ENCODE data around the gene EVA1C.

The EVA1C gene

GRCh38 chr21:32410291-32410690 lies 2.2 kb upstream of the EVA1C start:
- peaks cover 16 to 28% of the 10 kb centered on the region in 2 donors for H3K4me1 ChIP-seq (ENCODE audit: control insufficient read depth in 1 of 2, insufficient read depth in 2 of 2, low read length in 2 of 2)
- H3K4me3 ChIP-seq (ENCODE audit: low read depth in 1 of 2, low read length in 2 of 2), result no peak overlapping the region
- H3K27ac ChIP-seq (ENCODE audit: low read depth, low read length), result no peak overlapping the region
- no peaks in the 10 kb centered on the region for H3K9me3 ChIP-seq (ENCODE audit: control insufficient read depth in 1 of 2, low read length in 2 of 2)
- no peaks in the 10 kb centered on the region for H3K27me3 ChIP-seq (ENCODE audit: control insufficient read depth in 1 of 2, insufficient read depth in 2 of 2, low read length in 2 of 2)
- no peaks in the 10 kb centered on the region for H3K36me3 ChIP-seq (ENCODE audit: control insufficient read depth in 1 of 2, insufficient read depth in 2 of 2, low read length in 2 of 2)
- H3K9ac ChIP-seq (ENCODE audit: low read depth in 1 of 2, low read length in 2 of 2), result no peak overlapping the region

GRCh38 chr21:32410916-32411315 lies 1.6 kb upstream of the EVA1C start:
- Histone ChIP-seq H3K4me1 (ENCODE audit: control insufficient read depth in 1 of 2, insufficient read depth in 2 of 2, low read length in 2 of 2) (peaks cover 16 to 28% of the 10 kb centered on the region in 2 donors), H3K9me3 (ENCODE audit: control insufficient read depth in 1 of 2, low read length in 2 of 2) (no peaks in the 10 kb centered on the region), H3K27me3 (ENCODE audit: control insufficient read depth in 1 of 2, insufficient read depth in 2 of 2, low read length in 2 of 2) (no peaks in the 10 kb centered on the region), H3K27ac (ENCODE audit: low read depth, low read length) (no peak overlapping the region), H3K36me3 (ENCODE audit: control insufficient read depth in 1 of 2, insufficient read depth in 2 of 2, low read length in 2 of 2) (no peaks in the 10 kb centered on the region), H3K9ac (ENCODE audit: low read depth in 1 of 2, low read length in 2 of 2) (peak overlapping the region in 1 of 2 donors; percentile 77), H3K4me3 (ENCODE audit: low read depth in 1 of 2, low read length in 2 of 2) (peak overlapping the region in 1 of 2 donors; percentile 81)

GRCh38 chr21:32411350-32412161 lies 950 bp upstream of the EVA1C start:
- Histone ChIP-seq H3K4me3 (ENCODE audit: low read depth in 1 of 2, low read length in 2 of 2) (peak overlapping the region; percentile 81 to 86), H3K9me3 (ENCODE audit: control insufficient read depth in 1 of 2, low read length in 2 of 2) (no peaks in the 10 kb centered on the region), H3K27ac (ENCODE audit: low read depth, low read length) (peak overlapping the region; percentile 88), H3K27me3 (ENCODE audit: control insufficient read depth in 1 of 2, insufficient read depth in 2 of 2, low read length in 2 of 2) (no peaks in the 10 kb centered on the region), H3K4me1 (ENCODE audit: control insufficient read depth in 1 of 2, insufficient read depth in 2 of 2, low read length in 2 of 2) (peaks cover 16 to 25% of the 10 kb centered on the region in 2 donors), H3K9ac (ENCODE audit: low read depth in 1 of 2, low read length in 2 of 2) (peak overlapping the region; percentile 77 to 80), H3K36me3 (ENCODE audit: control insufficient read depth in 1 of 2, insufficient read depth in 2 of 2, low read length in 2 of 2) (no peaks in the 10 kb centered on the region)

GRCh38 chr21:32413015-32413504 lies 554 bp downstream of the EVA1C start:
- Histone ChIP-seq H3K27me3 (ENCODE audit: control insufficient read depth in 1 of 2, insufficient read depth in 2 of 2, low read length in 2 of 2) (no peaks in the 10 kb centered on the region), H3K27ac (ENCODE audit: low read depth, low read length) (peak overlapping the region; percentile 88), H3K36me3 (ENCODE audit: control insufficient read depth in 1 of 2, insufficient read depth in 2 of 2, low read length in 2 of 2) (no peaks in the 10 kb centered on the region), H3K9ac (ENCODE audit: low read depth in 1 of 2, low read length in 2 of 2) (peak overlapping the region; percentile 55 to 80), H3K4me3 (ENCODE audit: low read depth in 1 of 2, low read length in 2 of 2) (peak overlapping the region; percentile 81 to 86), H3K4me1 (ENCODE audit: control insufficient read depth in 1 of 2, insufficient read depth in 2 of 2, low read length in 2 of 2) (peaks cover 16 to 23% of the 10 kb centered on the region in 2 donors), H3K9me3 (ENCODE audit: control insufficient read depth in 1 of 2, low read length in 2 of 2) (no peaks in the 10 kb centered on the region)

- Histone ChIP-seq H3K9ac (ENCODE audit: low read depth in 1 of 2, low read length in 2 of 2) (peak overlapping the region; percentile 55 to 80), H3K4me1 (ENCODE audit: control insufficient read depth in 1 of 2, insufficient read depth in 2 of 2, low read length in 2 of 2) (peaks cover 16 to 23% of the 10 kb centered on the region in 2 donors), H3K9me3 (ENCODE audit: control insufficient read depth in 1 of 2, low read length in 2 of 2) (no peaks in the 10 kb centered on the region), H3K27me3 (ENCODE audit: control insufficient read depth in 1 of 2, insufficient read depth in 2 of 2, low read length in 2 of 2) (no peaks in the 10 kb centered on the region), H3K4me3 (ENCODE audit: low read depth in 1 of 2, low read length in 2 of 2) (peak overlapping the region; percentile 81 to 86), H3K27ac (ENCODE audit: low read depth, low read length) (peak overlapping the region; percentile 53), H3K36me3 (ENCODE audit: control insufficient read depth in 1 of 2, insufficient read depth in 2 of 2, low read length in 2 of 2) (no peaks in the 10 kb centered on the region)
Observed at GRCh38 chr21:32413697-32414578, 1.4 kb downstream of the EVA1C start.

GRCh38 chr21:32414579-32415358 lies 2.3 kb downstream of the EVA1C start:
- no peak overlapping the region for H3K27ac ChIP-seq (ENCODE audit: low read depth, low read length)
- H3K9me3 ChIP-seq (ENCODE audit: control insufficient read depth in 1 of 2, low read length in 2 of 2), result no peaks in the 10 kb centered on the region
- no peak overlapping the region for H3K4me3 ChIP-seq (ENCODE audit: low read depth in 1 of 2, low read length in 2 of 2)
- H3K36me3 ChIP-seq (ENCODE audit: control insufficient read depth in 1 of 2, insufficient read depth in 2 of 2, low read length in 2 of 2), result no peaks in the 10 kb centered on the region
- peaks cover 16 to 23% of the 10 kb centered on the region in 2 donors for H3K4me1 ChIP-seq (ENCODE audit: control insufficient read depth in 1 of 2, insufficient read depth in 2 of 2, low read length in 2 of 2)
- peak overlapping the region in 1 of 2 donors; percentile 16 for H3K9ac ChIP-seq (ENCODE audit: low read depth in 1 of 2, low read length in 2 of 2)
- H3K27me3 ChIP-seq (ENCODE audit: control insufficient read depth in 1 of 2, insufficient read depth in 2 of 2, low read length in 2 of 2), result no peaks in the 10 kb centered on the region

GRCh38 chr21:32415451-32416398 lies 3.2 kb downstream of the EVA1C start:
- H3K4me3 ChIP-seq (ENCODE audit: low read depth in 1 of 2, low read length in 2 of 2), result no peak overlapping the region
- H3K36me3 ChIP-seq (ENCODE audit: control insufficient read depth in 1 of 2, insufficient read depth in 2 of 2, low read length in 2 of 2), result no peaks in the 10 kb centered on the region
- H3K9ac ChIP-seq (ENCODE audit: low read depth in 1 of 2, low read length in 2 of 2), result no peak overlapping the region
- no peaks in the 10 kb centered on the region for H3K27me3 ChIP-seq (ENCODE audit: control insufficient read depth in 1 of 2, insufficient read depth in 2 of 2, low read length in 2 of 2)
- H3K9me3 ChIP-seq (ENCODE audit: control insufficient read depth in 1 of 2, low read length in 2 of 2), result no peaks in the 10 kb centered on the region
- peaks cover 16 to 22% of the 10 kb centered on the region in 2 donors for H3K4me1 ChIP-seq (ENCODE audit: control insufficient read depth in 1 of 2, insufficient read depth in 2 of 2, low read length in 2 of 2)
- H3K27ac ChIP-seq (ENCODE audit: low read depth, low read length), result no peak overlapping the region

GRCh38 chr21:32418146-32418545 lies 5.6 kb downstream of the EVA1C start:
- Histone ChIP-seq H3K27me3 (ENCODE audit: control insufficient read depth in 1 of 2, insufficient read depth in 2 of 2, low read length in 2 of 2) (no peaks in the 10 kb centered on the region), H3K9ac (ENCODE audit: low read depth in 1 of 2, low read length in 2 of 2) (no peak overlapping the region), H3K27ac (ENCODE audit: low read depth, low read length) (no peak overlapping the region), H3K9me3 (ENCODE audit: control insufficient read depth in 1 of 2, low read length in 2 of 2) (no peaks in the 10 kb centered on the region), H3K4me3 (ENCODE audit: low read depth in 1 of 2, low read length in 2 of 2) (no peak overlapping the region), H3K4me1 (ENCODE audit: control insufficient read depth in 1 of 2, insufficient read depth in 2 of 2, low read length in 2 of 2) (peaks cover 8 to 15% of the 10 kb centered on the region in 2 donors), H3K36me3 (ENCODE audit: control insufficient read depth in 1 of 2, insufficient read depth in 2 of 2, low read length in 2 of 2) (no peaks in the 10 kb centered on the region)

- Histone ChIP-seq H3K4me1 (ENCODE audit: control insufficient read depth in 1 of 2, insufficient read depth in 2 of 2, low read length in 2 of 2) (no peaks in the 10 kb centered on the region), H3K36me3 (ENCODE audit: control insufficient read depth in 1 of 2, insufficient read depth in 2 of 2, low read length in 2 of 2) (no peaks in the 10 kb centered on the region), H3K27ac (ENCODE audit: low read depth, low read length) (no peak overlapping the region), H3K9me3 (ENCODE audit: control insufficient read depth in 1 of 2, low read length in 2 of 2) (no peaks in the 10 kb centered on the region), H3K9ac (ENCODE audit: low read depth in 1 of 2, low read length in 2 of 2) (no peak overlapping the region), H3K4me3 (ENCODE audit: low read depth in 1 of 2, low read length in 2 of 2) (no peak overlapping the region), H3K27me3 (ENCODE audit: control insufficient read depth in 1 of 2, insufficient read depth in 2 of 2, low read length in 2 of 2) (no peaks in the 10 kb centered on the region)
Observed at GRCh38 chr21:32422064-32422463, 9.6 kb downstream of the EVA1C start.

Measured in duodenal mucosa (tissue), 2 donors.